GM11168 (cell line): ENCODE results near the gene ATAD3A.
"Not testable (repeated sequence)": the region's sequence is repeated elsewhere in the genome, so short reads cannot be mapped to it uniquely, and the experiment has no call there.

Experiments
- in situ Hi-C: fragments of 300-500 bp; cut with MboI; formaldehyde crosslinking; loops from one replicate; pipeline ENCODE4 v1.12.0; 2022; ENCODE audit warnings: low sequenced_read_pairs; ENCODE audit not compliant: unreplicated experiment

The ATAD3A gene

DNA sequence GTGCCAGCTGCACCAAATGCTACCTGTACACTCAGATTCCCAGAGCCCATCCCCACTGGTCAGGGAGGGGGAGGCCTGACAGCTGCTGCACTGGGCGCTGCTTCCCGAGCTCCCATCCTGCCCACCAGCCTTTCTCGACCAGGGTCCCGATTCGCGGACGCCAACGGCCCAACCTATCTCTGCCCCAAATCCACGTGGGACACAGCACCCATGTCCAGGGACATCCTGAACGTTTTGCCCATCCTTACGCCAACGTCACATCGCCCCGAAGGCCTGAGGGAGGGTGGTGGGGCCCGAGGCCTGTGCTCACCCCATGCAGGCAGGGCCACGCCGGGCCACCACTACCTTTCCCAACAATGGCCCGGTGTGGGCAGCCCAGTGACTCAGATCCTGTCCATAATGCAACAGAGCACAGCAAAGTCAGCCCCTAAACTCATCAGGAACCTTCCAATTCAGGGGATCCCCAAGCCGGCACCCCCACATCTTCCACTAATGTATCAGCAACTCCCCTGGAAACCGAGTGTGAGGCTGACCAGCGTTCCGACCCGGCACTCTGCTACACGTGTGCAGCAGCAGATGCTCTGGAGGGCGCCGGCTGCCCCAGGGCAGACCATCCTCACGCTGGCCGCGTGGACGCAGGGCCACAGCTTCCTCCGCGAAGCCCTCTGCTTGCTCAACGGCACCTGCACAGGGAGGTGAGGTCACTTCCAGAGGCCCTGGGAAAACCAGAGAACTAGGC, 39.7 kb downstream of the ATAD3A start:
- in situ Hi-C loops, result no loop called here

DNA sequence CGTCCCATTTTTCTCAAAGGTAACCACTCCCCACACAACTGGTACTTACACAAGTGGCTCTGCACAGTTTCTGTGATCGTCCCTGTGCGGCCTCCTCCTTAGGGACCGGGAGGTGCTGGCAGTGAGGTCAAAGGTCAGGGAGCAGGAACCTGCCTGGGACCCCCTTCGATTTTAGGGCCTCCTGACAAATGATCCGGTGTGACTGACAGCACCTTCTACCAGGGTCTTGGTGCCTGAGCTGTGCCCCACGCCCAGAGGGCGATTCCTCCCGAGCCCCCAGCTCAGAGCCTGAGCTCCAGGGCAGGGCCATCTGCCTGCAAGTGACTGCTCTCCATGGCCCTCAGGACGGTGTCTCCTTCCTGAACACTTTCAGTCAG, 40.3 kb downstream of the ATAD3A start:
- in situ Hi-C loops, result no loop called here

DNA sequence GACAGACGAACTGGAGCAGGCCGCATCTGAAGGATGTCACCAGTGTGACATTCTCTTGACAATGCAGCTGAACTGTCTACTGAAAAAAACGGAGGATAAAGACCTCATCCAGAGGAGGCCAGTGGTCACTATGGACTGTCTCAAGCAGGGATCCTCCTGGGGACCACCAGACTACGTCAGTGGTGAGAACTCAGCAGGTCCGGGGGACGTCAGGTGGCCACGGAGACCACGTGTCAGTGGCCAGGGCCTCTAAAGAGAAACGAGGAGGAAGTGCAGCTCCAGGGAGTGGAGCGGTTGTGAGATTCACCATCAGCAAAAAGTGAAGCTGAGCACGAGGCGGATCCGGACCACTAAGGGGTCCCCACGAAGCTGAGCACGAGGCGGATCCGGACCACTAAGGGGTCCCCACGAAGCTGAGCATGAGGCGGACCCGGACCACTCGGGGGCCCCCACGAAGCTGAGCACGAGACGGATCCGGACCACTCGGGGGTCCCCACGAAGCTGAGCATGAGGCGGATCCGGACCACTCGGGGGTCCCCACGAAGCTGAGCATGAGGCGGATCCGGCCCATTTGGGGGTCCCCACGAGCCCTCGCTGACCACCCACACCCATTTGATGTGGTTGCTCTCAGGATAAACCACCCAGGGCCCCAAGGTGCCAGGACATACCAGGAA, 42.0 kb downstream of the ATAD3A start:
- in situ Hi-C loops, result no loop called here

DNA sequence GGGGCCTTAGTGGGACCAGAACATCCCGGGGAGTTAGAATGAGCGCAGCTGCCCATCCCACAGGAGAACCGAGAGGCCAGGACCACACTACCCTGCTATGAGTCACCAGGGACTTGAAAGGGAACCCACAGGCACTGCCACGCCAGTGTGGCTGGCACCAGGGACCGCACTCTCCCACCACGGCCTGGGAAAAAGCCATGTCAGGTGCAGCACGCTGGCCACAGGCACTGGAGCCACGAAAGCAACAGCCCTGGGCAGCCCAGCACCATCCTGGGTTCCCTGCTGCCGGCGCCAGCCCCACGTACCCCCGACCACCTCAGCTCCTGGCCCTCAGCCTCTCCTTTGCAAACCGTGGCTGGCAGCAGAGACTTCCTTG, 42.6 kb downstream of the ATAD3A start:
- in situ Hi-C loops, result no loop called here

DNA sequence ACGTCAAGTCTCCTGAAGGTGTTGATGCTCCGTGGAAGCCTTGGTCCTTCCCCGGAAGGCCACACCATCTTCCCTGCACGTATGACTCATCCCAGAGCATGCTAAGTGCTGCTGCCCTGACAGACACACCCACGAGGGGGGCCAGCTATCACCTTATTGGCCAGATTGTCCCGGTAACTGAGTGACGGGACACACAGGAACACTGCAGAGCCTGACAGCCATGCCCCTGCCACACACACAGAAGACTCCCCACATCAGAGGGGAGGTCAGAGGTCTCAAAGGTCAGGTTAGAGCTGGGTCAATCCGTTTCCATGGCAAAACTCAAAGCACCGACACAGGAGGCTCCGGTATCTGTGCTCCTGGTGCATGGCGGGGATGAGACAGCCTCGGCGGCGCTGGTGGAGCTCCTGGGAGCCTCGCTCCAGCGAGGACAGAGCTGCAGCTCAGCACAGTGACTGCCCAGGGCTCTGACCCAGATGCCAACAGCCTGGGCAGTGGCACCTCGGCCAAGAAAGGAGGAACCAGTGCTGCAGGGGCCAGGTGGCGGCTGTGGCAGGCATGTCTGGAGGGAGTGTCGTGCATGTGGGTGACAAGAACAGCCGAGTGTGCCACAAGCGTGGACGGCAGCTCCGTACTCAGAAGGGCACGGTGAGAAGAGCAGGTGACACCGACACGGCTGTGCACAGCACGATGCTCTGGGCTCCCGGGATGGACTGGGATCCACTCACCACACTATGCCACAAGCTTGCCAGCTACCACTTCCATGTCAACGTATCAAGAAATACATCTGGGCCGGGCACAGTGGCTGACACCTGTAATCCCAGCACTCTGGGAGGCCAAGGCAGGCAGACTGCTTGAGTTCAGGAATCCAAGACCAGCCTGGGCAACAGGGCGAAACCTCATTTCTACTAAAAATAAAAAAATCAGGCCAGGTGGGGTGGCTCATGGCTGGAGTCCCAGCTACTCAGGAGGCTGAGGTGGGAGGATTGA, 43.3 kb downstream of the ATAD3A start:
- in situ Hi-C loops, result no loop called here

DNA sequence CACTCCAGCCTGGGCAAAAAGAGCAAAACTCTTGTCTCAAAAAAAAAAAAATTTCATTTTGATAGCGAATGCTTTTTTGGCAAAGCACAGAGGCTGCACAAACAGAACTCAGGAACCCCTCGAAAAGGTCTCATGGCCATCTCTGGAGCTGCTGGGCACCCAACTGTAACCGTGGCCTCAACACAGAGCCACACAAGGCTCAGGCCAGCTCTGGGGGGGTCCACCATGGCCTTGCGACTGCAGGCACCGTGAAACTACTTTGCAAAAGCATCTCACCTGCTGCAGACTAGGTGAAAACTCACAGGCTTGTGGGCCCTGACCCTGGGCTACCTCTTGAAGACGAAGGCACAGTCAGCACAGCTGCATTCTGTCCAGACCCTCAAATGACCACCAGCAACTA, 44.5 kb downstream of the ATAD3A start:
- in situ Hi-C loops, result no loop called here

DNA sequence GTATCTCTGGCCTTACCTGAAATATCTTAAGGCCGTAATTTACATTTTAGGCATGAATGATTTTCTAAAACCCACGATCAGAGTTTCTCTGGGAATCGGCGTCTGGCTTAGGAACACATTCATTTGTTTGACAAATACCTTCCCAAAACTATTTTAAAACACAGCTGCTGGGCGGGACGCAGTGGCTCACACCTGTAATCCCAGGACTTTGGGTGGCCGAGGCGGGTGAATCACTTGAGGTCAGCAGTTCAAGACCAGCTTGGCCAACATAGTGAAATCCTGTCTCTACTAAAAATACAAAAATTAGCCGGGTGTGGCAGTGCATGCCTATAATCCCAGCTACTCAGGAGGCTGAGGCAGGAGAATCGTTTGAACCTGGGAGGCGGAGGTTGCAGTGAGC, 45.0 kb downstream of the ATAD3A start:
- in situ Hi-C loops, result not testable (repeated sequence)

DNA sequence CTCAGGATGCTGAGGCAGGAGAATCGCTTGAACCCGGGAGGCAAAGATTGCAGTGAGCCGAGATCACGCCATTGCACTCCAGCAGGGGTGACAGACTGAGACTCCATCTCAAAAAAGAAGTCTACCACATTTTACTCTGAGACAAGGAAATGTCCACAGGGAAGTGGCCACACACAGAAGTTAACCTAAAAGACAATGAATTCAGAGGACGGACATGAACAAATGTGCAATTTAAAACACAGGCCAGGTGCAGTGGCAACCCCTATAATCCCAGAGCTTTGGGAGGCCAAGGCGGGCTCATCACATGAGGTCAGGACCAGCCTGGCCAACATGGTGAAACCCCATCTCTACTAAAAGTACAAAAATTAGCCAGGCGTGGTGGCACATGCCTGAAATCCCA, 45.7 kb downstream of the ATAD3A start:
- in situ Hi-C loops, result not testable (repeated sequence)

DNA sequence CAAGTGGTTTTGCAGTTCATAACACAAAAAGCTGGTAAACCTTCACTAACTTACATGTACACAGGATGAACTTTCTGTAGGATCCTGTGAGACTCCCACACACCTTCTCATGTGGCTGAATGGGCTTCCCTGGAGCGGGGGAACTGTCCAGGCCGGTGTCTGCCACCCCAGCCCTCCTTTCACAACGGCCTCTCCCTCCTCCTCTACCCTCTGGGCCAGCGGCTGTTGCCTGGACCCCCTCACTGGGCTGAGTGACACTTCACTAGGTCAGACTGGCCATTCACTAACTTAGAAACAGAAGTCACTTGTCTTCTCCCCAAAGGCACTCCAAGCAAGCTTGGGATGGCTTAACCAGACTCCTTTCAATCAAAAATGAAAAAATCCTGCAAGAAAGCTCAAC, 46.6 kb downstream of the ATAD3A start:
- in situ Hi-C loops, result no loop called here

DNA sequence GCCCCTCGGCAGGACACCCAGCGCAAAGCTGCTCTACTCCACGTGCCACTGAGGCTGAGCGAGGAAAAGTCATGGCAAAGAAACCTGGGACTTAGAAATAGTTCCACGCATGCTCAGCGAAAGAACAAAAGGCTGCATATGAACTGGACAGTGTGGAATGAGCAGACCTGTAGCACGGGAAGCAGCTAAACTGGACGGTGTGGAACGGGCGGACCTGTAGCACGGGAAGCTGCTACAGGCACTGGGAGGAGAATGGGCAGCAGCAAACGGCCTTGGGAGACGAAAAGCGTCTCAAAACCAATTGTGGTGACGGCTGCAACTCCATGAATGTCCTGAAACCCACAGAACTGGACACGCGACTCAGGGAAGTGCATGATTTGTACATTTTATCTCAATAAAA, 47.1 kb downstream of the ATAD3A start:
- in situ Hi-C loops, result no loop called here

DNA sequence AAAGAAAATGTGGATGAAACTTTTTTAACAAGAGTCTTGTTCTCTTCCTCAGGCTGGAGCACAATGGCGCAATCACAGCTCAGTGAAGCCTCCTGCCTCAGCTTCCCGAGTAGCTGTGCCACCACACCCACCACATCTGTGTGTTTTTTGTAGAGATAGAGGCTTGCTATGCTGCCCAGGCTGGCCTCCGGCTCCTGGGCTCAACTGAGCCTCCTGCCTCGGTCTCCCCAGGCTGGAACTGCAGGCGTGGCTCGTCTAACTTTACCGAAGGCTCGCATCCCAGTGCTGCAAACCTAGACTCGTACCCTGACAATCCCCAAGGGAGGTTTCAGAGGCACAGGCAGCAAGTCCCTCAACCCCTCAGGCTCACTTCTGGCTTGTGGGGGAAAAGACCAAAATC, 48.2 kb downstream of the ATAD3A start:
- in situ Hi-C loops, result no loop called here

DNA sequence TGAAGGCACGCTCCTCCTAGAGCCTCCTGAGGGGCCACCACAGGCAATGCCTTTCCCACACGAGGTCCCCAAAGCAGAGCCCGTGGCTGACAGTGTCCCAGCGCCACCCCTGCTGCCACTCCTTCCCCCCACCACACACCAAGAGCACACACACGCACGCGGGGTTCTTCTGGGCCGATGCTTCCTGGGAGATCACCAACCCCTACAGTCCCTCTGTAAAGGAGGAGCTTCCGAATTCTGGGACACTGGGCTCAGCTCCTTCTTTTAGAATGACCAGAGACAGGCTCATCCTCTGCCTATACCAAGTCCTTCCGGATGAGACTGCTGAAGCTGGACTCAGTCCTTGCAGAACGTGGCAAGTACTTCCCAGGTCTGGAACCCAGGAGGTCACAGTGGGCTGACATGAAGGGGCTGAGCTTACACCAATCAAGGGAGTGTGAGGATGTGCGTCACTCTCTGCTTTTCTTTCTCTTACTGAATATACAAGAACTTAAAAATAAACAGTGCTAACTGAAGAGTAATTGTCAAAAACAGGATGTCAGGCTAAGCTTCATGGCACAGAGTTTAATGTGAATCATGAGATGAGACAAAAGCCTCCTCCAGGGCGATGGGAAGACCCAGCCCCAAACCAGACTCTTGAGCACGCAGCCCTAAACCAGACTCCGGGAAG, 50.0 kb downstream of the ATAD3A start:
- in situ Hi-C loops, result no loop called here

DNA sequence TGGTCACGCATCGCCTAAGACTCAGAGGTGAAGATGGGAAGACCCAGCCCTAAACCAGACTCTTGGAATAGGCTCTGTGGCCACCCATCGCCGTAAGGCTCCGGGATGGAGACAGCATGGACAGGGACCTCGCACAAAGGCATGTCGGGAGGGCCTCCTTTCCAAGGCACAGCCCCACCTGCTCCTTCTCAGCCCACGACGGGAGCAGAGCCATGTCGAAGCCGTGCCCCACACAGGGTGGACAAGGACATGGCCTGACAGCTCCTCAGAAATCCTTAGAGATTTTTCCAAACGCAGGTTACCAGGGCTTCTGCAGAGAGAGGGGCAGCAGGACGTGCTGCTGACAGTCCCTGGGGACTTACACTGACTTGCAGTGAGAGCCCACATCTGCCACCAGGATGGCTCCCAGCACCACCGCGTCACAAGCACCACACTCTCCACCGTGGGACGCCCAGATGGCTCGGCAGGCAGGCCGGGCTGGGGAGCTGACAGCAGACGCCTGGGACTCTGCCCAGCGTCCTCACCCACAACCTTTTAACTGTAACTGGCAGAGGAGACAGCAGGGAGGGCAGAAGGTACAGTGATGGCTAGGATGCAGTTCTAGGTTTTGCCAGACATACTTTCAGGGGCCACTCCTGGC, 50.7 kb downstream of the ATAD3A start:
- in situ Hi-C loops, result no loop called here

DNA sequence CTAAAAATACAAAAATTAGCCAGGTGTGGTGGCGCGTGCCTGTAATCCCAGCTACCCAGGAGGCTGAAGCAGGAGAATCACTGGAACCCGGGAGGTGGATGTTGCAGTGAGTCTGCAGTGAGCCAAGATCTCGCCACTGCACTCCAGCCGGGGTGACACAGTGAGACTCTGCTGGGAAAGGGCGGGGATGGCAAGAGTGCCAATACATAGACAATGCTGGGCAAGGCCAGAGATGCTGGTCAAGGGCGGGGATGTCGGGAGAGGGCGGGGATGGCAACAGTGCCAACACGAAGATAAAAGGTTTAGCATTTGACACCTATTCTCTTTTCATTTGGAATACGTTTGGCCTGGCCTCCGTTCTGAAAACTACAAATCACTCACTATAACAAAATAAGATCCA, 51.7 kb downstream of the ATAD3A start:
- in situ Hi-C loops, result no loop called here

DNA sequence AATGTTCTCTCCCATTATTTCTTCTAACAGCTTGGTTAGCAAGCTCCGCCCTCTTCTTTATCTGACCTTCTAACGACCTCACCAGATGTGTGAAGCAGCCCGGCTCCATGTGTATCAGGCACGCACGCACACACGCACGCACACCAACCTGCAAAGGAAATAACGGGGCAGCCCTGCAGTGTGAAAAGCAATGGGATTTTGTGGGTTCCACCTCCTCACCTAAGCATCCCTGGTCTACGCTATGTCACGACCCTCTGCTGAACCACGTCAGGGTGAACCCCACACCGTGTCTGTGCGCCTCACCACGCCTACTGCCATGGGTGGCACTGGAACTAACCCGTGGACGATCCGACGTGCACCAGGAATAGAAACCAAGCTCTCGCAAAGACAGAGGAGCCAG, 52.3 kb downstream of the ATAD3A start:
- in situ Hi-C loops, result no loop called here

DNA sequence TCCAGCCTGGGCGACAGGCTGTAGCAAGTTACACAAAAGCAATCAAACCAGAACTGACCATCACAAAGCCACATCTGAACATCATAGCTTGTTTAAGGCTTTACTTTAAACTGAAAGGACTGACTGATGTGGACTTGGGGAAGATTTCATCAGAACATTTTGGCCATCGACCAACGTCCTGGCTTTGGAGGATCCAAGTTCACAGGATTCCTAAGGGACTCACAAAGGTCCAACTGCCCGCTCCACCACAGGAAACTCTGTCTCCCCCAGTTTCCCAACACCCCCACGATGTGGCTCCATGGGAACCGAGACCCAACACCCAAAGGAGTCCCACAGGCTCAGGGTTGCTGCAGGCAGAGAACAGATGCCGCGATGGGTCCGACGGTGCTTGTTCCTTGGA, 53.4 kb downstream of the ATAD3A start:
- in situ Hi-C loops, result no loop called here

DNA sequence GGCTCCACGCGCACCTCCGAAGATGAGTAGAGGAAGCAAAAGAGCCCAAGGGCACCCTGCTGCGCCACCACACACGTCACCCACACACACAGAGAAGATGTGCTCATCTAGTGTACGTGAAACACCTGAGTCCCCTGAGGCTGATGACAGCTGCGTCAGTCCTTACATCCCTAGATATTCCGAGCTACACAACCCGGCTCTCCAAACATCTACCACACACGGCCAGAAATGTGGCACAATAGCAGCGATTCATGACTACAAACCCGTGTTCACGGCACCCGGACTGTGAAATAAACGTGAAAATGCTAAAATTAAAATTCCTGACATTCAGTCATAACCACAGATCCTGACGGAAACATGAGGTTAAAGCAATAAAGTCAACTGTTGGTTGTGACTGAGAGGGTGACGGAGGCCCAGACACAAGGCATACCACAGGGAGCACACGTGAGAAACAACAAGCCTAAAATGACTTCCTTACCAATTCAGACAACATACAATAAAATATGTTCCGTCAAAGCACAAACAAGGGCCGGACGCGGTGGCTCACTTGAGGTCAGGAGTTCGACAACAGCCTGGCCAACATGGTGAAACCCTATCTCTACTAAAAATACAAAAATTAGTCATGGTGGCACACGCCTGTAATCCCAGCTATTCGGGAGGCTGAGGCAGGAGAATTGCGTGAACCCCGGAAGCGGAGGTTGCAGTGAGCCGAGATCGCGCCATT, 55.4 kb downstream of the ATAD3A start:
- in situ Hi-C loops, result no loop called here

DNA sequence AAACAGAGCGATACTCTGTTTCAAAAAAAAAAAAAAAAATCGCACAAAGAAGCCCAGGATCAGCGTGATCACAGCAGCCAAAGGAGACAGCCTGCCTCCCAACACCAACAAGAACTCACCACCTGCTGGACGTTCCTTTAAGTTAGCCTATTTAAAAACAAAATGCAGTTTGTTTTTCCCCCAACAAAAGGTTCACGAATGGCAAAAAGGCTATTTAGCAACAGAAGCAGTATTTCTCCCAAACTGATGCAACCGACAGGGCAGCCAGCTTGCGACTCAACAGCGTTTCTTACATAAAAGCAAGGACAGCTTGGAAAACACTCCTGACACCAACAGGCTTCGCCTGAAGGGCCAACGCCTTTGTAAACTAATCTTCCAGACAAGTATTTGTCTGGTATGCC, 55.9 kb downstream of the ATAD3A start:
- in situ Hi-C loops, result no loop called here

DNA sequence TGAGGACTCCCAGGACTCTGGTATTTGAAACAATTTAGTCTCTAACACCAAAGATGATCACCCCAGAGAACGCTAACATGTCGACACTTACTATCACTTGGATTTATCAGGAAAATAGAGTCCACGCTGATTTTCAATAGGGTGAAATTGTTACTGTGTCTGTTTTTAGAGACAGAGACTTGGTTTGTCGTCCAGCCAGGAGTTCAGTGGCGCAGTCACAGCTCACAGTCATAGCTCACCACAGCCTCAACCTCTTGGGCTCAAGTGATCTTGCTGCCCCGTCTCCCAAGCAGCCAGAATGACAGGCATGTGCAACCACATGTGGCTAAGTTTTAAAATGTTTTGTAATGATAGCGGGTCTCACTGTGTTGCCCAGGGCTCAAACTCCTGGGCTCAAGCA, 57.4 kb downstream of the ATAD3A start:
- in situ Hi-C loops, result no loop called here
